ENCODE results near the gene AIP.

- TF ChIP-seq CTCF (IDR thresholded peaks at IDR 0.05; ENCODE audit: borderline replicate concordance, extremely low read depth, low read length, poor library complexity, severe bottlenecking) (no peak), EZH2 (IDR thresholded peaks at IDR 0.05; ENCODE audit: borderline replicate concordance, low read depth, low read length, severe bottlenecking) (no peak)
Observed at GRCh38 chr11:67450796-67451657, 31.8 kb upstream of the AIP start.

Data from DND-41 (cell line).